HG03439 (cell line): ENCODE results near the gene TM9SF1.
A peak's percentile ranks its signal among the peaks of the same experiment; 100 is the strongest.
"Not testable (repeated sequence)": the region's sequence is repeated elsewhere in the genome, so short reads cannot be mapped to it uniquely, and the experiment has no call there.

ENCODE experiments used
- ATAC-seq: cut with Tn5 transposase; IDR thresholded peaks from one replicate; pipeline ENCODE4 v1.9.1; 2021; ENCODE audit warnings: mild to moderate bottlenecking, moderate library complexity; ENCODE audit not compliant: unreplicated experiment

The TM9SF1 gene

GRCh38 chr14:24224618-24225071, 29.4 kb upstream of the TM9SF1 start:
- no peak for ATAC-seq

- ATAC-seq, result not testable (repeated sequence)
Observed at GRCh38 chr14:24222987-24223386, 27.7 kb upstream of the TM9SF1 start.

GRCh38 chr14:24219521-24219920, 24.3 kb upstream of the TM9SF1 start:
- ATAC-seq, result no peak

DNA sequence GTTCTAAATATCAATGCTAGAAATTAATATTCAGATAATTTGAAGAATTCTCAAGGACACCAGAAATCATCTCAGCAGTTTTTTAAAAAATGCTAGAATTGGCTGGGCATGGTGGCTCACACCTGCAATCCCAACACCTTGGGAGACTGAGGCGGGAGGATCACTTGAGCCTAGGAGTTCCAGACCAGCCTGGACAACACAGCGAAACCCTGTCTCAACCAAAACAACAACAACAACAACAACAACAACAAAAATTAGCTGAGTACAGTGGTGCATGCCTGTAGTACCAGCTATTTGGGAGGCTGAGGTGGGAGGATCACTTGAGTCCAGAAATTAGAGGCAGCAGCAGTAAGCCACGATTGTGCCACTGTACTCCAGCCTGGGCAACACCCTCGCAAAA, 23.8 kb upstream of the TM9SF1 start:
- no peak for ATAC-seq

DNA sequence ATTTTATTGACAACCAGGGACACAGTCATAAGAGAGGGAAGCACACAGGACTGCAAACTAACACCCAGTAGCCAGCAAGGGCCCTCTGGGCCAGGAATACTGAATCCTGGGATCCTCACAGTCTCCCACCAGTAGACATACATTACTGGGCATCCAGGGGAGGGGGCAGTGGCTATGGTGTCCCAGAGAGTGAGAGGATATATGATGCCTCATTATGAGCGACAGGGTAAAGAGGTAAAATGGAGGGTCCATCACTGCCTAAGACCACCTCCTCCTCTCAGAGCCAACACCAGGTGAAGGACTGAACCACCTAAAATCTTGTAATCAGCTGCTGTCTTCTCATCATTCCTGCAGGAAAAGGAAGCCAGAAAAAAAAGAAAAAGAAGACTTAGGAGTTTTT, 21.6 kb upstream of the TM9SF1 start:
- ATAC-seq, result not testable (repeated sequence)

DNA sequence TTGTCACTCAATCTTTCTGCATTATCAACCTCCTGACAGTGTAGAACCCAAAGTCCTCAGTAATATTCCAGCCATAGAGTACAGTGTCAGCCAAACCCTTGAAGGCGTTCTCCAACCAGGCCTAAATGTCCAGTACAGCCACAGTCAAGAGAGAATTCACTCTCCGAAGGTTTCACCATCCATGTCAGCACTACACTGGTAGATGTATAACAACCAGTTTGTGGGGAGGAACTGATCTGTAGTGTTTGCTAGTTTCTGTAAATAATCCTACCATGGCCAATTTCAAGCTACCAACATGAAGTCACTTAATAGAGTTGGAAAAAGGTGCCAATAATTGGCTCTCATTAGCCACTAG, 21.1 kb upstream of the TM9SF1 start:
- no peak for ATAC-seq

DNA sequence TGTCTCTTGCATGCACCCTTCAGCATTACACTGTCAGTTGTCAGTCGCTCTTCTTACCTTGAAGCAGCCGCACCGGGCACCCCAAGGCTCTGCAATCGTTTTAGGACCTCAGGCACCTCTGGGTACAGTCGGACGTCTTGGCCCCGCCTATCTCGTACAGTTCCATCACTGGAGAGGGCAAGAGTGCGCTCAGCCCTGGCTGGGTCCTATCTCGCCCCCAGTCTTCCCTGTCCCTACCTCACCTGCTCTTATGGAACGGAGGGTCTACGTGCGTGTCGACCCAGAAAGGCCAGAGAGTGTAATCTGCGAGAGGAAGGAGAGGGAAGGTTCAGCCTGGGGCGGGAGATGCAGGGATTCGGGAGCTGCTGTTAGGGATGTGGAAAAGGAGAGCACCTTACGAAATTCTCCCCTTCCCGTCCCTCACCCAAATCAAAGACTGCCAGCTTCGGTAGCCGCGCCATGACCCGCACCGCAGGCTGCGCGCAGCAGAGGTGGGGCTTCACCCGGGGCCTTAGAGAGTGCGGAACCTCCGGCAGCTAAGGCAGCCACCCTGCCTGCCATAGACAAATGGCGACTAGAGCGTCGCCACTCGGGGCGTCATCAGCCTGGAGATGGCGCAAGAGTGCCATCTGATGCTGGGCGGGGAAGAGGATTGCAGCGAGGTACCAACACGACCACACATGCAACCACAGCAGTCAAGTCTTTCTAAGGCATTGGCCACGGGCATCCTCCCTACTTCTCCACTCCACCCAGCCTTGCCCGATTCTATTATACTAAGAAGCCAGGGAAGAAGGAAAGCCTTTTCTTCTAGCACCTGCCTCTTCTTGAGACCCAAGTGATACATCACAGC, 20.5 kb upstream of the TM9SF1 start, which contains the start of gene MDP1:
Gene MDP1, minus strand, starts transcription at position 572 of the 850 bp plus-strand sequence. Its CDS starts 111 bp downstream, at position 461.
- ATAC-seq, result peak; percentile 57

DNA sequence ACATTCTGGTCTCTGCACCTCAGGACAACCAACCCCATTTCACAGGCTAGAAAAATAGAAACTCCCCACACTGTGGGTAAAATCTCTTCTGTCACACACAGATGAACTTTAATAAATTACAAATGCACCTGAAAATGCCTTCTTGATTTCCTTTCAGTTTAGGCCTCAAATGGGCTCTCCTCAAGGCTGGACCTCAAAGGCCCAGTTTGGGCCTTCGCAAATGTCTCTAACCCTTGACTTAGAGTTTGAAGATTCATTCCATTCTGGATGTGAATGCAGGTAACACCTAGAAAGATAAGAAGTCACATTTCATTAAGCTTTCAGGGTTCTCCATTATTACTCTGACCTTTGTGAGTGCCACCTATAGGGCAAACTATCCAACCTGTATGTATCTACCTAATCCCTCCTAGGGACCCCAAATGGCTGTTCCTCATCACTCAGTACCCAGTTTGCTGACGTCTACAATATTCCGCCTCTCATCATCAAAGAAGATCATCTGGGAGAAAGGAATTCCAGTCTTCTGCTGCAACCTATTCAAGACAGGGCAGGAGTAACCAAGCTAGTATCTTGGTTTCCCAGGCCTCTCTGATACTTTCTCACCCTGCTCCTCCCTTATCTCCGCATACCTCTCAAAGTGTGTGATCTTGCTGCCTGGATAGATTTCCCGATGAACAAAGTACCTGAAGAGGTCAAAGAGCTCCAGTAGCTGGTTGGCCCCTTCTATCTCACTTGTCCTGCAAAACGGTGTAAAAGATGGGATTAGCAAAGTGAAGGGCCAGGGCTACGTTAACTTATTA, 18.8 kb upstream of the TM9SF1 start:
- no peak for ATAC-seq

DNA sequence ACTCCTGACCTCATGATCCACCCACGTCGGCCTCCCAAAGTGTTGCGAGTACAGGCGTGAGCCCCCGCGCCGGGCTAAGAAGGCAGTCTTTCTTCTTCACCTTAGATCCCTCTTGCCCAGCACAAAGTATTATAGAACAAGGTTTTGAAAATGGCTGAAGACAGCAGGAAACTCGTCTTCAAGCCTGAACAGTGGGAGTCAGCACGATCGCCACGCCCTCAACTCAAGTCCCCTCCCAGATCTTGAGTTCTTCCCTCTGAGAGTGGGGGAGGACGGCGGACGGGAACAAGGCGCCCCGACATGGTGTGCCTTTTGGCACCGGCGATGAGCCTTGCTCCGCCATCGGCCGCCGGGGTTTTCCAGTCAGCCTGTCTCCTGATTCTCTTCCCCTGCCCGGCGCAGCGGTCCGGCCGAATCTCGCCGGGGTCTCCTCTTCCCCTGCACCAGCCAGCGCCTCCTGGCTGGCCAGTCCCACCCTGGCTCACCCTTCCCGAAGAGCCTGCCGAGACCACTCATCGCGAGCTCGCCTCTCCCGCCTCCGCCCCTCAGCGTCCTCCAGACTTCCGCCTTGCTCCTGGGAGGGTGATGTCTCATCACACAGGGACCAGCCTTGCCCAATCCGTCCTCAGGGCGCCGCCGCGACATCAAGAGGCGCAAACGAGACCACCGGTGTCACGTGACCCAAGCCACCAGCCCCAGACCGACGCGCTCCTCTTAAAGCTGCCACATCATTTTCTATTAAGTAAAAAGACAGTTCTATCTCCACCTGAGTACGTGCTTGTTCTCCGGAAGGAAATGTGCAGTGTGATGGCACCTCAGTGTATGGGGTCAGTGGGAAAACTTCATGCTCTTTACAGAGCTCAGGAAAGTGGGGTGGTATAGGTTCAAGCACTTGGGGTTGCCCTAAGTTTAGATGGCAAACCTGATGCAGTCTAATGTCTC, 18.0 kb upstream of the TM9SF1 start, which contains the start of gene CHMP4A:
Gene CHMP4A, minus strand, starts transcription at position 565 of the 942 bp plus-strand sequence. Its CDS starts 49 bp downstream, at position 516.
- peak; percentile 79 for ATAC-seq

DNA sequence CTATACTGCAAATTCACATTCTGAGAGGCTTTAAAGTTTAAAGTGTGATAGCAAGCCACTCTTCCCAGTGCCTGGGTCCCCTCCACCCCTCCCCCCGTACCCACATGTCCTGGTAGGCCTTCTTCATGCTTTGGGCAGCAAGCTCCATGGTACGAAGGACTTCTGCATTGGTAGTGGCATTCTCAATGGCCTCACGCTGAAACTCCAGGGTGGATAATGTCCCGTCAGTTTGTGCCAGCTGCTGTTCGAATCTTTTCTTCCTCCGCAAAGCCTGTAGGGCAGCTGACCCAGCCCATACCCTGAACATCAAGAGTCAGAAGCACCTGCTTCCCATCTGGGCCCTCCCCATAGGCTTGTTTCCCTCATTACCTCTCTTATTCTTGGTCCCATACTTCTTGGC, 16.1 kb upstream of the TM9SF1 start:
- ATAC-seq, result no peak

- ATAC-seq, result no peak
Observed at GRCh38 chr14:24207625-24208024, 12.4 kb upstream of the TM9SF1 start.

DNA sequence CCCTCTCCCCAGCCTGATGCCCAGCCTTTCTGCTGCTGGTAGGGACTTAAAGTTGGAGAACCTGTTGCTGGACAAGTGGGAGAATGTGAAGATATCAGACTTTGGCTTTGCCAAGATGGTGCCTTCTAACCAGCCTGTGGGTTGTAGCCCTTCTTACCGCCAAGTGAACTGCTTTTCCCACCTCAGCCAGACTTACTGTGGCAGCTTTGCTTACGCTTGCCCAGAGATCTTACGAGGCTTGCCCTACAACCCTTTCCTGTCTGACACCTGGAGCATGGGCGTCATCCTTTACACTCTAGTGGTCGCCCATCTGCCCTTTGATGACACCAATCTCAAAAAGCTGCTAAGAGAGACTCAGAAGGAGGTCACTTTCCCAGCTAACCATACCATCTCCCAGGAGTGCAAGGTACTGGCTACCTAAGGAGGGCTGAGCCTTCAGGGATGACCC, 11.9 kb upstream of the TM9SF1 start:
- ATAC-seq, result no peak

DNA sequence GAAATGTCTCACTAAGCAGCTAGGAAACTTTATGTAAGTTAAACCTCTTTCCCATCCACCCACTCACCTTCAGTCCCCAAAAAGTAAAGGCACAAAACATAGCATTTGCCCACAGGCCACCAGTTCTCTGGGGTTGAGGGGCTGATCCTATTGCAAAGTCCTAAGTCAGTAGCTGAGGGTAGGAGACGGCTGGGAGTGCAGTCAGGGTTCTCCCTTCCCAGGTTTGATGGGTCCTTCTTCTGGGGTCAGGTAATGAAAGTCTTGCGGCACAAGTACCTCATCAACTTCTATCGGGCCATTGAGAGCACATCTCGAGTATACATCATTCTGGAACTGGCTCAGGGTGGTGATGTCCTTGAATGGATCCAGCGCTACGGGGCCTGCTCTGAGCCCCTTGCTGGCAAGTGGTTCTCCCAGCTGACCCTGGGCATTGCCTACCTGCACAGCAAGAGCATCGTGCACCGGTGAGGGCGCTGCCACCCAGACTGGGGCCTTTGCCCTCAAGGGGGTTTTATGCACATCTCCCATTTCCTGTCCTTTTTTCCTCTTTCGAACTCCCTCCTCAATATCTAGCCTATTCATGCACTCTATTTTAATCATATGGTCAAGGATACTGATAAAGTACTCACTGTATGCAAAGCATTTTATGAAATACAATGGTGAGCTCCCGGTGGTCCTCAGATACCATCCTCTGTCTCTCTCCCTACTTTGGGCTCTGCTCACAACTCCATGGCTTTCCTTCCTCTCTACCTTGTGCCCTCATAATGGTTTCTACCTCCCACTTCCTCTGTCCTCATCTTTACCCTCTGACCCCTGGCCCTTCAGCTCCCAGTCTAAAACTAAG, 11.2 kb upstream of the TM9SF1 start:
- ATAC-seq, result no peak

DNA sequence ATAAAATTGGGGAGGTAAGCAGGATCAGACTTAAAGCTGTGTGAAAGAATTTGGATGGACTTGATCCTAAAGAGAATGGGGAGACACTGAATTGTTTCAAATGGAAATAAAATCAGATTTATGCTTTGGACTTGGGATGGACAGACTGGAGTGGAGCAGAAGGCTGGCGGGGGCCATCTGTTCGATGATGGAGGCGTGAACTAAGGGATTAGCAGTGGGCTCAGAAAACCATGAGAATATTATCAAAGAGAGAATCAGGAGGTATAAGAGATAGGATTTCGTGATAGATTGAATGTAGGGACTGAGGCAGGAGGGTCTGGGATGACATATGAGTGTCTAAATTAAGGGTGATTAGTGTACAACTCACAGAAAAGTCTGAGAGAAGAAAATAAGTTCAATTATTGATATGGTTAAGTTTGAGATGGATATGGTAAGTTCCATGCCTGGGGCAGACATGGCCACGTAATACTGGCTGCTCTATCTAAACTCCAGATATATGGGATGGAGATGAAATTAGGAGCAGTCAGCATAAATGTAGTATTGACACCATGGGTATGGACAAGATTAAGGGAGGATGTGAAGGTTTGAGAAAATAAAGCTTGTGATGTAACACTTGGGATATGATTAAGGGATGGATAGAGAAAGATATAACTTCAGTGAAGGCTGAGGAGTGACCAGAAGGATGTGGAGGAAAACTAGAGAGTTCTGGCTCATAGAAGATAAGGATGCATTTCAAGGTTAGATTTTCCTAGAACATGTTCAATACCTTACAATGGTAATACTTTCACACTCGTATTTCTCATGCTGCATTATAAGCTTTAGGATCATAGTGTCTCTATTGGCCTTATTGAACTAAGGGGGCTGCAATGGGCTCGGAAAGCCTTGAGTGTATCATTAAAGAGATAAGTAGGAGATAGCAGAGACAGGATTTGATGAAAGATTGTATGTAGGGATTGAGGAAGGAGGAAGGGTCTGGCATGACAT, 9.2 kb upstream of the TM9SF1 start:
- ATAC-seq, result no peak

GRCh38 chr14:24203249-24203886, 8.1 kb upstream of the TM9SF1 start:
- not testable (repeated sequence) for ATAC-seq

DNA sequence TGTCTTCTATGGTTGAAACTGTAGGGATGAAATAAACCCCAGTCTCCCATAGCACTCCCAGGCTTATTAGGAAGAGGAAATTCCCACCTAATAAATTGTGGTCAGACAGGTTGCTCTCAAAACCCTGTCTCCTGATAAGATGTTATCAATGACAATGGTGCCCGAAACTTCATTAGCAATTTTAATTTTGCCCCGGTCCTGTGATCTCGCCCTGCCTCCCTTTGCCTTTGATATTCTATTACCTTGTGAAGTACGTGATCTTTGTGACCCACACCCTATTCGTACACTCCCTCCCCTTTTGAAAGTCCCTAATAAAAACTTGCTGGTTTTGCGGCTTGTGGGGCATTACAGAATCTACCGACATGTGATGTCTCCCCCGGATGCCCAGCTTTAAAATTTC, 7.3 kb upstream of the TM9SF1 start:
- not testable (repeated sequence) for ATAC-seq

- ATAC-seq, result no peak
Observed at GRCh38 chr14:24198814-24199524, 3.7 kb upstream of the TM9SF1 start.
